HepG2 (cell line): Measurements from ENCODE around the gene JAM2.

Experiments
- ATF1 ChIP-seq: IDR thresholded peaks from 2 replicates; pipeline ENCODE4 v1.6.1; 2016; ENCODE audit warnings: mild to moderate bottlenecking, control low read depth
- IKZF1 ChIP-seq: fragments of 450-650 bp; IDR thresholded peaks from 2 replicates; pipeline ENCODE4 v1.7.1; 2016
- MED1 ChIP-seq: sonication (generic); formaldehyde crosslinking; IDR thresholded peaks from 2 replicates; pipeline ENCODE4 v1.4.0; 2020; ENCODE audit warnings: missing genetic modification reagents
- ZNF10 ChIP-seq: sonication (generic); formaldehyde crosslinking; IDR thresholded peaks from 2 replicates; pipeline ENCODE4 v1.4.0; 2020; ENCODE audit warnings: mild to moderate bottlenecking, low read depth, missing genetic modification reagents, borderline replicate concordance
- ZNF350 ChIP-seq: sonication (generic); formaldehyde crosslinking; IDR thresholded peaks from 2 replicates; pipeline ENCODE4 v1.4.0; 2020; ENCODE audit warnings: mild to moderate bottlenecking, low read depth, missing genetic modification reagents, borderline replicate concordance
- ZNF558 ChIP-seq: sonication (generic); formaldehyde crosslinking; IDR thresholded peaks from 2 replicates; pipeline ENCODE4 v1.9.0; 2022; ENCODE audit warnings: mild to moderate bottlenecking, missing genetic modification reagents, borderline replicate concordance
- ZNF577 ChIP-seq: sonication (generic); formaldehyde crosslinking; IDR thresholded peaks from 2 replicates; pipeline ENCODE4 v1.4.0; 2020; ENCODE audit warnings: mild to moderate bottlenecking, low read depth, missing genetic modification reagents, borderline replicate concordance
- ZSCAN12 ChIP-seq: sonication (generic); formaldehyde crosslinking; IDR thresholded peaks from 2 replicates; pipeline ENCODE4 v1.9.0; 2021; ENCODE audit warnings: mild to moderate bottlenecking, missing genetic modification reagents

GRCh38 chr21:25614441-25614840 is 24.6 kb upstream of the JAM2 start:
- TF ChIP-seq ZSCAN12 (CRISPR knock-in tag): no peak
- no peak for TF ChIP-seq ATF1
- no peak for TF ChIP-seq ZNF558
- TF ChIP-seq IKZF1: no peak
- no peak for TF ChIP-seq ZNF350 (CRISPR knock-in tag)
- TF ChIP-seq ZNF577: no peak
- TF ChIP-seq ZNF10 (CRISPR knock-in tag): no peak
- no peak for TF ChIP-seq MED1 (CRISPR knock-in tag)
